ENCODE data around the gene TDO2. TPM values are rescaled to one million over a fixed set of nuclear protein-coding genes. Genes with fewer than 3 reads are reported as not detected.
A peak's percentile ranks its signal among the peaks of the same experiment; 100 is the strongest.

The TDO2 gene
- total RNA-seq, 2 donors from 2014 or later: 0.09 to 4.8 TPM

DNA sequence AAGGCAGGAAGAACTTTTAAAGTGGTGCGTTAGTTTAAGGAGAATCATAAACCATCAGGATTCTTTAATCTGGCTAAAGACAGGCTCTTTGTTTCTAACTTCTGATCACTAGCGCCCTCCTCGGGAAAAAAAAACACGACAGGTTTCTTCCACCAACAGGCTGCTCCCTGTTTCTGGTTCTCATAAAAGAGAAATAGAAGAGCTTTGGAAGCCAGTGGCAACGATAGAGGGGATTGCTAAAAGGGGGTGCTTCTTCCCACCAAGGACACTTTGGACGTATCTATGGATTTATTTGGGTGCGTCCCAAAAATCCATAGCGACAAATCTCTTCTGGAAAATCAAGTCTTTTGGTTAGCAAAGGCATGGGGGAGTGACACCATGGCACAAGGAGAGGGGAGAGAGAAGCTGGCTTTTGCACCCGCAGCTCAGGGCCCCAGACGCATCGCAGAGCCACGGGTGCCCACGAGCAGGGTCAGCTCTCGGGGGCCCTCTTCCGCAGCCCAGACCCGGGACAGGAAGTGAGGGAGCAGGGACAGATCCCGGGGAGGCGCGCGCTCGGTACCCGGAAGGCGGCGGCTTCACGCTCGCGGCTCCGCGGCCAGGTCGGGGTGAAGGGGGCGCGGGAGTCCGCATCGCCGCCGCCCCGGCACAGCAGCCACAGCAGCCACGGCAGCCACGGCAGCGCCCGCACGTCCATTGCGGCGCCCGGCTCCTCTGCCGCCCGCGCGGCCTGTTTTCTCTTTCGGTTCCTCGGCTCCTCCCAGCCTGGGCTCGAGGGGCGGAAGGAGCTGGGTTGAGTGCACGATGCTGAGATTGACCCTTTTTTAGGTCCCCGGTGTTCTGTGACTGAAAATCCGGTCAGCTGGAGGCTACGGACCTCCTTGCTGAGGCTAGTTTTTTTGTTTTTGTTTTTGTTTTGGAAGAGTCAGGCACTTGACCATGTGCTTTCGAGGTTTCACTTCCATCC, 49.9 kb downstream of the TDO2 start, which contains the start of gene CTSO:
Gene CTSO (minus strand): TSS at position 716 of the 967 bp plus-strand sequence. CDS start 19 bp downstream, at position 697.
- intact Hi-C loops (cut with DNase I): loop anchor here (2.0 to 10.0 kb wide), 5 partner anchors 143 to 1011 kb away; no protein-coding TSS in a partner anchor
- H3K9me3 ChIP-seq: no peaks in the 10 kb centered on the region
- peak; percentile 68 for DNase-seq (ENCODE audit: low spot score)

DNA sequence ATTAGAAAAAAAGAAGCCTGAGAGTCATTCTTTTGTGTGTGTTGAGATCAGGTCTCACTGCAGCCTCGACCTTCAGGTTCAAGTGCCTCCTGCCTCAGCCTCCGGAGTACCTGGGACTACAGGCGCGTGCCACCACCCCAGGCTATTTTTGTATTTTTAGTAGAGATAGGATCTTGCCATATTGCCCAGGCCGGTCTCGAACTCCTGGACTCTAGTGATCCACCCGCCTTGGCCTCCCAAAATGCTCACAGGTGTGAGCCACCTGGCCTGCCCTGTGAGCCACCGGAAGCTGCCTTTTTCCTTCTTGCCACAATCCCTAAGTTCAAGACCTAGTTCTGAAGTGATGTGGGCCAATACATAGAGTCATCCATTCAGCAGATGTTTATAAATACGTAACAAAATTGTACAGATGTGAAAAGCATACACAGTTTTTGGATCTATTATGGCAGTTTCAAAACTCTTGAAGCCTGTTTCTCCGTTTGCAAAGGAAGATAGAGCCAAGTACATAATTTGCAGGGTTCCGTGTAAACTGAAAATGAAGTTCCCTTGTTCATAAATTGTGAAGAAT, 50.7 kb downstream of the TDO2 start:
- no peaks in the 10 kb centered on the region for H3K9me3 ChIP-seq
- intact Hi-C loops (cut with DNase I): loop anchor here (2.0 to 10.0 kb wide), 4 partner anchors 259 to 1011 kb away; no protein-coding TSS in a partner anchor
- H3K27ac ChIP-seq: peak overlapping the region; percentile 99
- no peaks in the 10 kb centered on the region for H3K27me3 ChIP-seq (replicated peaks; ENCODE audit: insufficient read depth)
- peak overlapping the region; percentile 86 to 92 for H3K4me3 ChIP-seq
- no peak for DNase-seq (ENCODE audit: low spot score)
- TF ChIP-seq POLR2AphosphoS5 (IDR thresholded peaks at IDR 0.05) (no peak), POLR2A (IDR thresholded peaks at IDR 0.05) (no peak)
- TF ChIP-seq, protein P1, sequence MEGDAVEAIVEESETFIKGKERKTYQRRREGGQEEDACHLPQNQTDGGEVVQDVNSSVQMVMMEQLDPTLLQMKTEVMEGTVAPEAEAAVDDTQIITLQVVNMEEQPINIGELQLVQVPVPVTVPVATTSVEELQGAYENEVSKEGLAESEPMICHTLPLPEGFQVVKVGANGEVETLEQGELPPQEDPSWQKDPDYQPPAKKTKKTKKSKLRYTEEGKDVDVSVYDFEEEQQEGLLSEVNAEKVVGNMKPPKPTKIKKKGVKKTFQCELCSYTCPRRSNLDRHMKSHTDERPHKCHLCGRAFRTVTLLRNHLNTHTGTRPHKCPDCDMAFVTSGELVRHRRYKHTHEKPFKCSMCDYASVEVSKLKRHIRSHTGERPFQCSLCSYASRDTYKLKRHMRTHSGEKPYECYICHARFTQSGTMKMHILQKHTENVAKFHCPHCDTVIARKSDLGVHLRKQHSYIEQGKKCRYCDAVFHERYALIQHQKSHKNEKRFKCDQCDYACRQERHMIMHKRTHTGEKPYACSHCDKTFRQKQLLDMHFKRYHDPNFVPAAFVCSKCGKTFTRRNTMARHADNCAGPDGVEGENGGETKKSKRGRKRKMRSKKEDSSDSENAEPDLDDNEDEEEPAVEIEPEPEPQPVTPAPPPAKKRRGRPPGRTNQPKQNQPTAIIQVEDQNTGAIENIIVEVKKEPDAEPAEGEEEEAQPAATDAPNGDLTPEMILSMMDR (IDR thresholded peaks at IDR 0.05): no peak
- no peaks in the 10 kb centered on the region for H3K4me1 ChIP-seq (replicated peaks)
- no peaks in the 10 kb centered on the region for H3K36me3 ChIP-seq
- 84% methylated on average over 11 of the region's 11 CpGs for WGBS

More for the DNA sequence above, 49.9 kb downstream of the TDO2 start, which contains the start of gene CTSO:
- Histone ChIP-seq H3K4me1 (replicated peaks) (no peaks in the 10 kb centered on the region), H3K4me3 (peak within 1 kb of the TSS; percentile 86 to 92), H3K27me3 (replicated peaks; ENCODE audit: insufficient read depth) (no peaks in the 10 kb centered on the region), H3K27ac (peak within 1 kb of the TSS; percentile 99), H3K36me3 (no peaks in the 10 kb centered on the region)
- 2% methylated on average over 27 of the region's 58 CpGs for WGBS
- TF ChIP-seq POLR2AphosphoS5 (IDR thresholded peaks at IDR 0.05): peak; percentile 43
- TF ChIP-seq POLR2A (IDR thresholded peaks at IDR 0.05): peak; percentile 34
- TF ChIP-seq, protein P1 (IDR thresholded peaks at IDR 0.05): peak; percentile 37 to 67 (median 57)

DNA sequence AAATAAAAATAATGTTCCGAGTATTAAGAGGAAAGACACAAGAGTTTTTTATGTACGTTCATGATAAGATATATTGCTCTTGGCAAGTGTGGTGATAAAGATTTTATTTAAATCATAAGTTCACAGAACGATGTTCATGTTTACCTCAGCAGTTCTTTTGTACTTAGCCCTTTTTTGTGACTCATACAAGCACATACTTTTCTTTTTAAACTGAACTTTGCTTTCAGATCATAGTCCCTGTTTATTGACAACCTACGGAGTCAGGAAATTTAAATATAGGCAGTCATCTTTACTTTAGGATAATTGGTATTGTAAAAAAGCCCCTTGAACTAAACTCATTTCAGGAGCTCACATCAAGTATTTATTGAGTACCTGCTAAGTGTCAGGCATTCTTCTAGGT, 51.4 kb downstream of the TDO2 start:
- WGBS: 50% methylated on average over 4 of the region's 4 CpGs
- no peak overlapping the region for H3K4me3 ChIP-seq
- no peak for DNase-seq (ENCODE audit: low spot score)
- no peaks in the 10 kb centered on the region for H3K36me3 ChIP-seq
- H3K27me3 ChIP-seq (replicated peaks; ENCODE audit: insufficient read depth): no peaks in the 10 kb centered on the region
- H3K9me3 ChIP-seq: no peaks in the 10 kb centered on the region
- H3K4me1 ChIP-seq (replicated peaks): no peaks in the 10 kb centered on the region
- H3K27ac ChIP-seq: no peak overlapping the region
- TF ChIP-seq POLR2A (IDR thresholded peaks at IDR 0.05): no peak
- no peak for TF ChIP-seq POLR2AphosphoS5 (IDR thresholded peaks at IDR 0.05)
- TF ChIP-seq, protein P1 (IDR thresholded peaks at IDR 0.05): no peak
- intact Hi-C loops (cut with DNase I): loop anchor here (2.0 to 10.0 kb wide), 4 partner anchors 260 to 1010 kb away; no protein-coding TSS in a partner anchor

DNA sequence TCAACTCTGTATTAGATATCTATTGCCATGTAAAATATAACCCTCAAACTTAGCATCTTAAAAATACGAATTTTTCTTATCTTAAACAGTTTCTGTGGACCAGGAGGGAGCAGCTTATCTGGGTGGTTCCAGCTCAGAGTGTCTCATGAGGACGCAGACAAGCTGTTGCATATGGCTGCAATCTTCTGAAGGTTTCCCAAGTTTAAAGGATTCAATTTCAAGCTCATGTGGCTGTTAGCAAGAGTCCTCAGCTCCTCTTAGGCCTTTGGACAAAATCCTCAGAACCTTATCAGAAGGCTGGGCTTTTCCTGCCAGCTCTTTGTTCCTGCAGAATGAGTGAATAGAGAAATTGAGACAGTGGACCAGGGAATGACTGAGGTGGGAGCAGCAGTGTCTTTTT, 53.0 kb downstream of the TDO2 start:
- intact Hi-C loops (cut with DNase I): loop anchor here (10.0 kb wide), 2 partner anchors 262 to 1008 kb away; no protein-coding TSS in a partner anchor
- no peak overlapping the region for H3K4me3 ChIP-seq
- 90% methylated on average over 2 of the region's 2 CpGs for WGBS
- H3K27me3 ChIP-seq (replicated peaks; ENCODE audit: insufficient read depth): no peaks in the 10 kb centered on the region
- TF ChIP-seq, protein P1 (IDR thresholded peaks at IDR 0.05): no peak
- TF ChIP-seq POLR2AphosphoS5 (IDR thresholded peaks at IDR 0.05): no peak
- DNase-seq (ENCODE audit: low spot score): no peak
- no peaks in the 10 kb centered on the region for H3K4me1 ChIP-seq (replicated peaks)
- H3K36me3 ChIP-seq: no peaks in the 10 kb centered on the region
- no peak overlapping the region for H3K27ac ChIP-seq
- no peaks in the 10 kb centered on the region for H3K9me3 ChIP-seq

All from prostate gland (tissue), 2 donors.